Mesodermal cell (in vitro differentiated cells): ENCODE data around the gene COX7B2.

Source experiments
- H3K27ac ChIP-seq: 2 replicates; pipeline ENCODE4 v1.7.0; 2013; ENCODE audit warnings: mild to moderate bottlenecking, low read depth, low read length, moderate library complexity; ENCODE audit not compliant: severe bottlenecking
- H3K36me3 ChIP-seq: 2 replicates; pipeline ENCODE4 v1.7.1; 2013; ENCODE audit warnings: mild to moderate bottlenecking, low read length, moderate library complexity; ENCODE audit not compliant: control insufficient read depth, insufficient read depth
- H3K4me1 ChIP-seq: one replicate; pipeline ENCODE4 v1.7.1; 2013; ENCODE audit warnings: mild to moderate bottlenecking, low read length; ENCODE audit not compliant: insufficient read depth, control insufficient read depth, poor library complexity, severe bottlenecking
- H3K4me3 ChIP-seq: 2 replicates; pipeline ENCODE4 v1.7.0; 2013; ENCODE audit warnings: low read length, control low read depth, mild to moderate bottlenecking; ENCODE audit not compliant: insufficient read depth, poor library complexity, severe bottlenecking; ENCODE audit errors: extremely low read depth
- H3K9me3 ChIP-seq: 2 replicates; pipeline ENCODE4 v1.7.1; 2013; ENCODE audit warnings: mild to moderate bottlenecking, low read length, moderate library complexity; ENCODE audit not compliant: control insufficient read depth
- WGBS, 2 experiments: methylation state at CpG; one replicate each; pipeline ENCODE4 v1.1.5; 2013; ENCODE audit warnings: missing lambda C conversion rate in 2 of 2; ENCODE audit not compliant: insufficient coverage in 2 of 2; 5-methylcytosine and 5-hydroxymethylcytosine counted together

The COX7B2 gene

DNA sequence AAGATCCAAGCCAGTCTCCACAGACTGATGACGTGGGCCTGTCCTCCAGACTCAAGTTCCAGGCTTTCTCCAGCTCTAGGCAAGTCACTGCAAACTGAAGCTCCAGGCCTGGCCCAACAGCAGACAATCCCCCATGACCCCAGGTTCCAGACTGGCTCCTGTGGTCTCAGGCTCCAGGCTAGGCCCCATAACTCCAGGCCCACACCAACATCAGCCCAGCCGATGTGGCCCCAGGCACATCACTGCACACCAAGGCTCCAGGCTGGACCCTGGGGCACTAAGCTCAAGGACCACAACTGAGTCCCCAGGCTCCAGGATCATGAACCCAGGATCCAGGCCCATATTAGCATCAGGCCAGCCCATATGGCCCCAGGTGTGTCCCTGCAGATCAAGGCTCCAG lies 143.6 kb downstream of the COX7B2 start:
- WGBS, 2 experiments: 83 to 95% methylated on average over 1 to 2 of the region's 2 CpGs
- Histone ChIP-seq H3K27ac (no peak overlapping the region), H3K9me3 (no peaks in the 10 kb centered on the region), H3K4me3 (no peak overlapping the region), H3K36me3 (no peaks in the 10 kb centered on the region), H3K4me1 (no peaks in the 10 kb centered on the region)

DNA sequence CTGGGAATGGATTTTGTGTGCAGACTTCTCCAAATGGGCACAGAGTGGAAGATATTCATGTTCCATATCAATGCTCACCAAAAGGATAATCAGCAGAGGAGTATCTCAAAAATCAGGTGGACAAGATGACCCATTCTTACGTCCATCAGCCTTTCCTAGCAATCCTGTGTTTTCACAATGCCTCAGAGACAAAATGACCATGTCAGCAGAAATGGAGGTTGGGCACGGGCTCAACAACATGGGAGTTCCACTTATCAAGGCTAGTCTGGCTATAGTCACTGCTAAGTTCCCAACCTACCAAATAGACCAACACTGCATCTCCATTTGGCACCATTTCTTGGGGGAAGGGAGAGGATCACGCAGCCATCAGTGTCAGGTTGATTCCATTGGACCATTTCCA lies 179.0 kb downstream of the COX7B2 start:
- Histone ChIP-seq H3K36me3 (no peaks in the 10 kb centered on the region), H3K4me3 (no peak overlapping the region), H3K27ac (no peak overlapping the region), H3K9me3 (no peaks in the 10 kb centered on the region), H3K4me1 (no peaks in the 10 kb centered on the region)
- WGBS, 2 experiments: 78 to 86% methylated on average over 1 to 2 of the region's 3 CpGs

DNA sequence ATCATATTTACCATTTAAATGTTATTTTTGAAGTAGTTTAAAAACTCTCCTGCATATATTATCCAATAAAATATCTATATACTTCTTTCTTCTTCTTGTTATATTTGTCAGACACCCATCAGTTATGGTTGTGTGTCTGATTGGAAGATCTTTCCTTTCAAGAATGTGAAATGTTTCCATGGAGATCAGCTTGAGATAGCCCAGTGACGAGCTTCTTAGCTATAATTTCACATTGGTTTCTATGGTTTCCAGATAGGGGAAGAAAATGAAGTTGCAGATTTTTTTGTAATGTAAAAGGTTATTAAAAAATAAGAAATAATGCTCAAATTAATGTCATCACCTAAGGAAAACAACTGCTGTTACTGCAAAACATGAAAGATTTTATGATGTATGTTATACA lies 189.0 kb downstream of the COX7B2 start:
- H3K4me3 ChIP-seq: no peak overlapping the region
- H3K9me3 ChIP-seq: no peaks in the 10 kb centered on the region
- no peak overlapping the region for H3K27ac ChIP-seq
- WGBS, 2 experiments: 60% methylated on average over 1 of the region's 1 CpG; no CpG with 5 or more reads in 1 of the 2 experiments
- no peaks in the 10 kb centered on the region for H3K4me1 ChIP-seq
- no peaks in the 10 kb centered on the region for H3K36me3 ChIP-seq

DNA sequence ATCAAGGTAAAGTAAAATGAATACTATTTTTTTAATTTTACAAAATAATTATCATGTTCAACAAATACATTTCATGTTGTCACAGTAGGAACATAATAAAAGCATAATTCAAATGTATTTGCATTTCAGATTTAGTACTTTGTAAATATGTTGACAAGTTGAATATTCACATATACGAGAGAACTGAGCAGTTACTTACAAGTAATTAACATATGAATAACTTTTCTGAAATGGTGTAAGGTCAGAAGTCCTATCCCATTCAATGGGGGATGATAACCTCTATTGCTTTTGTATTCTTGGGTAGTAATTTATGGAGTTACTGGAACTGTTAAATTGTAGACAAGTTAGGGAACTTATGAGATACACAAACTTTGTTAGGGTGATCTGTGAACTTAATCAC lies 191.1 kb downstream of the COX7B2 start:
- no peaks in the 10 kb centered on the region for H3K4me1 ChIP-seq
- WGBS, 2 experiments: no CpG with 5 or more reads among the region's 1 CpG
- H3K4me3 ChIP-seq: no peak overlapping the region
- no peaks in the 10 kb centered on the region for H3K9me3 ChIP-seq
- H3K36me3 ChIP-seq: no peaks in the 10 kb centered on the region
- H3K27ac ChIP-seq: no peak overlapping the region

DNA sequence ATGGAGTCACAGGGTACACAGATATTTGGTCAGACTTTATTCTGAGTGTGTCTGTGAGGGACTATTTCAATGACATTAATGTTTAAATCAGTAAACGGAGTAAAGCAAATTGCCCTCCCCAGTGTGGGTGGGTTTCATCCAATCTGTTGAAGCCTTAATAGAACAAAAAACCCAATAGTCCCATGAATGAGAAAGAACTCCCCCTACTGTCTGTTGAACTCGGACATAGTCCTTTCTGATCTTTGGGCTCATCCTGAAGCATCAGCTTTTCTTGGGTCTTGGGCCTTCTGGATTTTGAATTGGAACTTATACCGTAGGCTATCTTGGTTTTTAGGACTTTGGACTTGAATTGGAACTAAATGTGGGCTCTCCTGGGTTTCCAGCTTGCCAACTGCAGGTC lies 193.6 kb downstream of the COX7B2 start:
- Histone ChIP-seq H3K4me3 (no peak overlapping the region), H3K36me3 (no peaks in the 10 kb centered on the region), H3K27ac (no peak overlapping the region), H3K9me3 (no peaks in the 10 kb centered on the region), H3K4me1 (no peaks in the 10 kb centered on the region)
- 67% methylated on average over 1 of the region's 3 CpGs; no CpG with 5 or more reads in 1 of the 2 experiments for WGBS, 2 experiments

DNA sequence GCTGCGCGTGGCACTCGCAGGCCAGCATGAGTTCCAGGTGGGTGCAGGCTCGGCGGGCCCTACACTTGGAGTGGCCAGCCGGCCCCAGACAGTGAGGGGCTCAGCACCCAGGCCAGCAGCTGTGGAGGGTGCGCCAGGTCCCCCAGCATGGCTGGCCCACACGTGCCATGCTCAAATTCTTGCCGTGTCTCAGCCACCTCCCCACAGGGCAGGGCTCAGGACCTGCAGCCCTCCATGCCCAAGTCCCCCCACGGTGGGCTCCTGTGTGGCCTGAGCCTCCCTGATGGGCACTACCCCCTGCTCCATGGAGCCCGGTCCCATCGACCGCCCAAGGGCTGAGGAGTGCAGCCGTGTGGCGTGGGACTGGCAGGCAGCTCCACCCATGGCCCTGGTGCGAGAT lies 210.2 kb downstream of the COX7B2 start:
- 92 to 95% methylated on average over 13 to 15 of the region's 16 CpGs for WGBS, 2 experiments
- Histone ChIP-seq H3K4me3 (no peak overlapping the region), H3K9me3 (no peaks in the 10 kb centered on the region), H3K36me3 (no peaks in the 10 kb centered on the region), H3K4me1 (no peaks in the 10 kb centered on the region), H3K27ac (no peak overlapping the region)
